ENCODE measurements around the gene ATF7IP2. TPM values are rescaled to one million over a fixed set of nuclear protein-coding genes. Genes with fewer than 3 reads are reported as not detected.
"Not testable (repeated sequence)": the region's sequence is repeated elsewhere in the genome, so short reads cannot be mapped to it uniquely, and the experiment has no call there.

ATF7IP2 gene
- total and polyA plus RNA-seq, 2 donors (not counting 1 experiment from before 2014, with no cell fraction given), result 0.89 to 1.2 TPM

- no peak overlapping the region for H3K4me2 ChIP-seq (ENCODE audit: extremely low read depth, insufficient read depth, low read length)
- no peak for DNase-seq (ENCODE audit: low read depth in 2 of 2)
- H2AFZ ChIP-seq (ENCODE audit: low read length), result no peak overlapping the region
- no peaks in the 10 kb centered on the region for H3K27me3 ChIP-seq (ENCODE audit: control insufficient read depth, insufficient read depth, low read length)
- no peaks in the 10 kb centered on the region for H3K9me3 ChIP-seq (ENCODE audit: control insufficient read depth, insufficient read depth, low read depth, low read length)
- no peaks in the 10 kb centered on the region for H3K4me1 ChIP-seq (ENCODE audit: control insufficient read depth, extremely low read depth, insufficient read depth, low read length)
- no peak overlapping the region for H3K9ac ChIP-seq (ENCODE audit: insufficient read depth, low read length)
- no peak overlapping the region for H3K27ac ChIP-seq (ENCODE audit: insufficient read depth, low read length)
- H3K36me3 ChIP-seq (ENCODE audit: control insufficient read depth, insufficient read depth, low read length), result no peaks in the 10 kb centered on the region
- H3K4me3 ChIP-seq (replicated peaks in 1 of 4; ENCODE audit: control extremely low read depth in 1 of 4, insufficient read depth in 1 of 4, low read depth in 3 of 4, low read length in 4 of 4), result no peak overlapping the region
- no peaks in the 10 kb centered on the region for H4K20me1 ChIP-seq (ENCODE audit: control insufficient read depth, extremely low read depth, insufficient read depth, low read length)
- no peaks in the 10 kb centered on the region for H3K79me2 ChIP-seq (ENCODE audit: control insufficient read depth, insufficient read depth, low read length)
- TF ChIP-seq EZH2 (IDR thresholded peaks at IDR 0.05; ENCODE audit: low read length, missing control alignments), result no peak
- TF ChIP-seq CTCF (conservative IDR thresholded peaks at IDR 0.05 in 1 of 2, IDR thresholded peaks at IDR 0.05 in 1 of 2; ENCODE audit: low read depth in 1 of 2, low read length in 2 of 2), result no peak
These were observed 24.6 kb downstream of the ATF7IP2 start for GRCh38 chr16:10410469-10410868.

DNA sequence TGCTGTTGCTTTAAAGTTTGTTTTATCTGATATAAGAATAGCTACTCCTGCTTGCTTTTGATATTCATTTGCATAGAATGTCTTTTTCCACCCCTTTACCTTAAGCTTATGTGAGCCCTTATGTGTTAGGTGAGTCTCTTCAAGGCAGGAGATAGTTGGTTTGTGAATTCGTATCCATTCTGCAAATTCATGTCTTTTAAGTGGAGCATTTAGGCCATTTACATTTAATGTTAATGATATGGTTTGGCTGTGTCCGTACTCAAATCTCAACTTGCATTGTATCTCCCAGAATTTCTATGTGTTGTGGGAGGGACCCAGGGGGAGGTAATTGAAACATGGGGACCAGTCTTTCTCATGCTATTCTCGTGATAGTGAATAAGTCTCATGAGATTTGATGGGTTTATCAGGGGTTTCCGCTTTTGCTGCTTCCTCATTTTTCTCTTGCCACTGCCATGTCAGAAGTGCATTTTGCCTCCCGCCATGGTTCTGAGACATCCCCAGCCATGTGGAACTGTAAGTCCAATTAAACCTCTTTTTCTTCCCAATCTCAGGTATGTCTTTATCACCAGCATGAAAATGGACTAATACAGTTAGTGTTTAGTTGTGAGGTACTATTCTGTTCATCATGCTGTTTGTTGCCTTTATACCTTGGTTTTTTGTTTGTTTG is 27.2 kb downstream of the ATF7IP2 start:
- H3K79me2 ChIP-seq (ENCODE audit: control insufficient read depth, insufficient read depth, low read length), result no peaks in the 10 kb centered on the region
- no peak overlapping the region for H3K27ac ChIP-seq (ENCODE audit: insufficient read depth, low read length)
- H3K4me2 ChIP-seq (ENCODE audit: extremely low read depth, insufficient read depth, low read length), result no peak overlapping the region
- no peak overlapping the region for H3K4me3 ChIP-seq (replicated peaks in 1 of 4; ENCODE audit: control extremely low read depth in 1 of 4, insufficient read depth in 1 of 4, low read depth in 3 of 4, low read length in 4 of 4)
- H3K4me1 ChIP-seq (ENCODE audit: control insufficient read depth, extremely low read depth, insufficient read depth, low read length), result no peaks in the 10 kb centered on the region
- H3K9me3 ChIP-seq (ENCODE audit: control insufficient read depth, insufficient read depth, low read depth, low read length), result no peaks in the 10 kb centered on the region
- no peak for DNase-seq (ENCODE audit: low read depth in 2 of 2)
- H2AFZ ChIP-seq (ENCODE audit: low read length), result no peak overlapping the region
- no peak overlapping the region for H3K9ac ChIP-seq (ENCODE audit: insufficient read depth, low read length)
- no peaks in the 10 kb centered on the region for H4K20me1 ChIP-seq (ENCODE audit: control insufficient read depth, extremely low read depth, insufficient read depth, low read length)
- H3K36me3 ChIP-seq (ENCODE audit: control insufficient read depth, insufficient read depth, low read length), result no peaks in the 10 kb centered on the region
- H3K27me3 ChIP-seq (ENCODE audit: control insufficient read depth, insufficient read depth, low read length), result no peaks in the 10 kb centered on the region
- no peak for TF ChIP-seq EZH2 (IDR thresholded peaks at IDR 0.05; ENCODE audit: low read length, missing control alignments)
- TF ChIP-seq CTCF (conservative IDR thresholded peaks at IDR 0.05 in 1 of 2, IDR thresholded peaks at IDR 0.05 in 1 of 2; ENCODE audit: low read depth in 1 of 2, low read length in 2 of 2), result no peak

DNA sequence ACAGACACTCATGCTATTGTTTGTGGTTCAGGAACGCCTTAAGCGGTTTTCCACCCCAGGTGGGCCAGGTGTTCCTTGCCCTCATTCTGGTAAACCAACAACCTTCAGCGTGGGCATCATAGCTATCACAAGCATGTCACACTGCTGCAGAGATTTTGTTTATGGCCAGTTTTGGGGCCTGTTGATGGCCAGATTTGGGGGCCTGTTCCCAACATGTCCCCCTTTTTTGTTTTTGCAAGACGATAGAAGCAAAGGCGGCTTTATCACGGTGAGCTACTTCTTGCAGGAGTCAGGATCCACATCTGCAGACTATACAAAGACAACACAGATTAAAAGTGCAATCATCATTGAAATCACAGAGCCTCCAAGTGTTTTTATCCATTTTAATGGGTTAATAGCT is 32.3 kb downstream of the ATF7IP2 start:
- DNase-seq (ENCODE audit: low read depth in 2 of 2); H3K4me1 ChIP-seq (ENCODE audit: control insufficient read depth, extremely low read depth, insufficient read depth, low read length); H3K4me2 ChIP-seq (ENCODE audit: extremely low read depth, insufficient read depth, low read length); H4K20me1 ChIP-seq (ENCODE audit: control insufficient read depth, extremely low read depth, insufficient read depth, low read length); H3K27me3 ChIP-seq (ENCODE audit: control insufficient read depth, insufficient read depth, low read length); H3K27ac ChIP-seq (ENCODE audit: insufficient read depth, low read length); H2AFZ ChIP-seq (ENCODE audit: low read length); H3K4me3 ChIP-seq (replicated peaks in 1 of 4; ENCODE audit: control extremely low read depth in 1 of 4, insufficient read depth in 1 of 4, low read depth in 3 of 4, low read length in 4 of 4); H3K9me3 ChIP-seq (ENCODE audit: control insufficient read depth, insufficient read depth, low read depth, low read length); H3K36me3 ChIP-seq (ENCODE audit: control insufficient read depth, insufficient read depth, low read length); H3K79me2 ChIP-seq (ENCODE audit: control insufficient read depth, insufficient read depth, low read length); H3K9ac ChIP-seq (ENCODE audit: insufficient read depth, low read length): not testable (repeated sequence)
